ENCODE measurements around the gene METRN.

DNA sequence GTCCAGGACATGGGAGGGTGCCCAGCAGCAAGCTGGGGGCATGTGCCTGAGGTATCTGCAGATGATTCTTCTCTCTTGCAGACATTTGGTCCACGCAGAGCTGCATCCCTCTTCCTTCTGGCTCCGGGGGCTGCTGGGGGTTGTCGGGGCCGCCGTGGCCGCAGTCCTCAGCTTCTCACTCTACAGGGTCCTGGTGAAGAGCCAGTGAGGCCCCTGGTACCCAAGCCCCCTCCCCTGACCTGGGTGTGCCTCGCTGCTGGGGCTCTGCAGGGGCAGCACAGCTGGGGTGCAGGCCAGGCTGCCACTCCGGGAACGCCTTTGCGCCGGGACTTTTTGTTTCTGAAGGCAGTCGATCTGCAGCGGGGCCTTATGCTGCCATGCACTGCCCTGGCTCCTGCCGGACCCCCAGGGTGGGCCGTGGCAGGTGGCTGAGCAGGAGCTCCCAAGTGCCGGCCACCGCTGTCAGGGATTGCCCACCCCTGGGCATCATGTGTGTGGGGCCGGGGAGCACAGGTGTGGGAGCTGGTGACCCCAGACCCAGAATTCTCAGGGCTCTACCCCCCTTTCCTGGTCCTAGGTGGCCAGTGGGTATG, 41.4 kb upstream of the METRN start:
- no peak for TF ChIP-seq BHLHE40 (IDR thresholded peaks at IDR 0.05; ENCODE audit: borderline replicate concordance)
- no peak for TF ChIP-seq LEF1 (IDR thresholded peaks at IDR 0.05; ENCODE audit: borderline replicate concordance)
- TF ChIP-seq, protein P1, sequence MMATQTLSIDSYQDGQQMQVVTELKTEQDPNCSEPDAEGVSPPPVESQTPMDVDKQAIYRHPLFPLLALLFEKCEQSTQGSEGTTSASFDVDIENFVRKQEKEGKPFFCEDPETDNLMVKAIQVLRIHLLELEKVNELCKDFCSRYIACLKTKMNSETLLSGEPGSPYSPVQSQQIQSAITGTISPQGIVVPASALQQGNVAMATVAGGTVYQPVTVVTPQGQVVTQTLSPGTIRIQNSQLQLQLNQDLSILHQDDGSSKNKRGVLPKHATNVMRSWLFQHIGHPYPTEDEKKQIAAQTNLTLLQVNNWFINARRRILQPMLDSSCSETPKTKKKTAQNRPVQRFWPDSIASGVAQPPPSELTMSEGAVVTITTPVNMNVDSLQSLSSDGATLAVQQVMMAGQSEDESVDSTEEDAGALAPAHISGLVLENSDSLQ (IDR thresholded peaks at IDR 0.05): no peak
- no peak for TF ChIP-seq ELF4 (IDR thresholded peaks at IDR 0.05)
- no peak for TF ChIP-seq FOXM1 (IDR thresholded peaks at IDR 0.05; ENCODE audit: borderline replicate concordance)
- TF ChIP-seq SP1 (IDR thresholded peaks at IDR 0.05): no peak
- TF ChIP-seq ZNF384 (IDR thresholded peaks at IDR 0.05): no peak
- no peak for TF ChIP-seq ARNT (IDR thresholded peaks at IDR 0.05)
- TF ChIP-seq FOXA1 (IDR thresholded peaks at IDR 0.05): no peak
- TF ChIP-seq TARDBP (IDR thresholded peaks at IDR 0.05): no peak

All from HEK293T (cell line).